HG02798 (cell line): Measurements from ENCODE around the gene GORASP1.
A peak's percentile ranks its signal among the peaks of the same experiment; 100 is the strongest.
"Not testable (repeated sequence)": the region's sequence is repeated elsewhere in the genome, so short reads cannot be mapped to it uniquely, and the experiment has no call there.

ENCODE experiments used
- ATAC-seq: cut with Tn5 transposase; IDR thresholded peaks from one replicate; pipeline ENCODE4 v1.9.1; 2021; ENCODE audit warnings: mild to moderate bottlenecking; ENCODE audit not compliant: unreplicated experiment, poor library complexity

The GORASP1 gene

GRCh38 chr3:39079530-39079929 lies 27.9 kb downstream of the GORASP1 start:
- no peak for ATAC-seq

- no peak for ATAC-seq
These were observed 31.5 kb downstream of the GORASP1 start for GRCh38 chr3:39075910-39076309.

- ATAC-seq = no peak
These were observed 38.9 kb downstream of the GORASP1 start for GRCh38 chr3:39068556-39068955.

GRCh38 chr3:39067286-39067685 lies 40.1 kb downstream of the GORASP1 start:
- ATAC-seq = no peak

- ATAC-seq = peak; percentile 92
These were observed 42.2 kb downstream of the GORASP1 start for GRCh38 chr3:39065197-39065596.

GRCh38 chr3:39064646-39065045 lies 42.8 kb downstream of the GORASP1 start:
- no peak for ATAC-seq

- ATAC-seq = no peak
These were observed 44.3 kb downstream of the GORASP1 start for GRCh38 chr3:39063143-39063542.

- no peak for ATAC-seq
These were observed 45.2 kb downstream of the GORASP1 start for GRCh38 chr3:39062180-39062579.

GRCh38 chr3:39061228-39061627 lies 46.2 kb downstream of the GORASP1 start:
- not testable (repeated sequence) for ATAC-seq

- ATAC-seq = no peak
These were observed 51.3 kb downstream of the GORASP1 start for GRCh38 chr3:39056151-39056550.

- no peak for ATAC-seq
These were observed 53.7 kb downstream of the GORASP1 start for GRCh38 chr3:39053696-39054095.

GRCh38 chr3:39052583-39052982 lies 54.8 kb downstream of the GORASP1 start:
- ATAC-seq = no peak

GRCh38 chr3:39051649-39052561 lies 55.5 kb downstream of the GORASP1 start, which contains the start of the genes SCN11A and WDR48:
SCN11A (minus strand) TSS chr3:39051944; CDS start chr3:38950362, 101,582 bp downstream.
WDR48 (plus strand) TSS chr3:39052016; CDS start chr3:39052026, 10 bp downstream.
- peak; percentile 100 for ATAC-seq

- no peak for ATAC-seq
These were observed 57.4 kb downstream of the GORASP1 start for GRCh38 chr3:39050029-39050428.
